Measurements from ENCODE around the gene WSCD2.
A peak's percentile ranks its signal among the peaks of the same experiment; 100 is the strongest.

DNA sequence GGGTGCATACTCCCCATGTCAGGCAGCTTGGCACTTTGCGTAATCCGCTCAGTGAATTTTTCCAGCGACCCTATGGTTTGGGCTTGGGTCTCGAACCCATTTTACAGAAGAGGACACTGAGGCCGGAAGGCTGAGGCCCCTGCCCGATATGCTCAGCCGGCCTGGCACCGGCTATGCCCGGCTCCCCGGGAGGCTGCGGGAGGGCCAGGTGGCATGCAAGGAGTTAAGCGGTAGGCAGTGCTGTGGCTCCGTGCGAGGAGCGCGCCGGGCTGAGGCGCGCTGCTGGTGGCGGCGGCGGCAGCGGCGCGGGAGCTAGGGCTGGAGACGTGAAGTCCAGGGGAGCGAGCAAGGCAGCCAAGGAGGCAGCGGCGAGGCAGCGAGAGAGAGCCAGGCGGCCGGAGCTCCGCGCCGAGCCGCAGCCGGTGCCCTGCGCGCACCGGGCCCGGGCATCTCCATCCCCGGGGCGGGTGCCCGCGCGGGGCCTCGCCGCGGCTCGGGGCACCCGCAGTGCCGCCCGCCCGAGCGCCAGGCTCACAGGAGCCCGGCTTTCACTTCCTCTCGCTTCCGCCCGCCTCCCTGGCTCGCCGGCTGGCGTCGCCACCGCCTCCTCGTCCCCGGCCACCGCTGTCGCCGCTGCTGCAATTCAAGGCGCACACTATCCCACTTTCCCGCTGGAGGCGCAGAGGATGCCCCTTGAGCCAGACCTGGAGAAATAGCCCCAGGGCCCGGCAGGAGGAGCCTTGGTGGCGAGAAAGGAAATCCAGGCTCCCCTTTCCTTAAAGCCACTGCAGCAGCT lies at the start of gene WSCD2:
- TF ChIP-seq POLR2AphosphoS5 (IDR thresholded peaks at IDR 0.05; ENCODE audit: low read depth, low read length), result no peak
- TF ChIP-seq TEAD4 (IDR thresholded peaks at IDR 0.05; ENCODE audit: borderline replicate concordance, insufficient read depth), result no peak
- TF ChIP-seq, protein P1, sequence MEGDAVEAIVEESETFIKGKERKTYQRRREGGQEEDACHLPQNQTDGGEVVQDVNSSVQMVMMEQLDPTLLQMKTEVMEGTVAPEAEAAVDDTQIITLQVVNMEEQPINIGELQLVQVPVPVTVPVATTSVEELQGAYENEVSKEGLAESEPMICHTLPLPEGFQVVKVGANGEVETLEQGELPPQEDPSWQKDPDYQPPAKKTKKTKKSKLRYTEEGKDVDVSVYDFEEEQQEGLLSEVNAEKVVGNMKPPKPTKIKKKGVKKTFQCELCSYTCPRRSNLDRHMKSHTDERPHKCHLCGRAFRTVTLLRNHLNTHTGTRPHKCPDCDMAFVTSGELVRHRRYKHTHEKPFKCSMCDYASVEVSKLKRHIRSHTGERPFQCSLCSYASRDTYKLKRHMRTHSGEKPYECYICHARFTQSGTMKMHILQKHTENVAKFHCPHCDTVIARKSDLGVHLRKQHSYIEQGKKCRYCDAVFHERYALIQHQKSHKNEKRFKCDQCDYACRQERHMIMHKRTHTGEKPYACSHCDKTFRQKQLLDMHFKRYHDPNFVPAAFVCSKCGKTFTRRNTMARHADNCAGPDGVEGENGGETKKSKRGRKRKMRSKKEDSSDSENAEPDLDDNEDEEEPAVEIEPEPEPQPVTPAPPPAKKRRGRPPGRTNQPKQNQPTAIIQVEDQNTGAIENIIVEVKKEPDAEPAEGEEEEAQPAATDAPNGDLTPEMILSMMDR (IDR thresholded peaks at IDR 0.05), result no peak
- no peak for TF ChIP-seq RFX5 (IDR thresholded peaks at IDR 0.05; ENCODE audit: low read length)
- TF ChIP-seq RAD21 (IDR thresholded peaks at IDR 0.05; ENCODE audit: low read length), result peak; percentile 53
- TF ChIP-seq NRF1 (IDR thresholded peaks at IDR 0.05; ENCODE audit: low read depth, low read length), result no peak
- TF ChIP-seq EZH2phosphoT487 (IDR thresholded peaks at IDR 0.05; ENCODE audit: borderline replicate concordance, low read depth), result no peak
- no peak for TF ChIP-seq GABPA (IDR thresholded peaks at IDR 0.05; ENCODE audit: low read depth)
- peak; percentile 50; the same call in 1 of the 2 replicates for TF ChIP-seq RCOR1 (IDR thresholded peaks at IDR 0.05; ENCODE audit: low read length)
- no peak for TF ChIP-seq EP300 (IDR thresholded peaks at IDR 0.05; ENCODE audit: borderline replicate concordance in 1 of 2, low read depth in 1 of 2, low read length in 1 of 2)
- peak; percentile 17; the same call in 1 of the 2 replicates for TF ChIP-seq SMC3 (IDR thresholded peaks at IDR 0.05; ENCODE audit: low read depth, low read length)
- no peak for TF ChIP-seq YY1 (IDR thresholded peaks at IDR 0.05; ENCODE audit: low read depth)
- TF ChIP-seq, protein P2, sequence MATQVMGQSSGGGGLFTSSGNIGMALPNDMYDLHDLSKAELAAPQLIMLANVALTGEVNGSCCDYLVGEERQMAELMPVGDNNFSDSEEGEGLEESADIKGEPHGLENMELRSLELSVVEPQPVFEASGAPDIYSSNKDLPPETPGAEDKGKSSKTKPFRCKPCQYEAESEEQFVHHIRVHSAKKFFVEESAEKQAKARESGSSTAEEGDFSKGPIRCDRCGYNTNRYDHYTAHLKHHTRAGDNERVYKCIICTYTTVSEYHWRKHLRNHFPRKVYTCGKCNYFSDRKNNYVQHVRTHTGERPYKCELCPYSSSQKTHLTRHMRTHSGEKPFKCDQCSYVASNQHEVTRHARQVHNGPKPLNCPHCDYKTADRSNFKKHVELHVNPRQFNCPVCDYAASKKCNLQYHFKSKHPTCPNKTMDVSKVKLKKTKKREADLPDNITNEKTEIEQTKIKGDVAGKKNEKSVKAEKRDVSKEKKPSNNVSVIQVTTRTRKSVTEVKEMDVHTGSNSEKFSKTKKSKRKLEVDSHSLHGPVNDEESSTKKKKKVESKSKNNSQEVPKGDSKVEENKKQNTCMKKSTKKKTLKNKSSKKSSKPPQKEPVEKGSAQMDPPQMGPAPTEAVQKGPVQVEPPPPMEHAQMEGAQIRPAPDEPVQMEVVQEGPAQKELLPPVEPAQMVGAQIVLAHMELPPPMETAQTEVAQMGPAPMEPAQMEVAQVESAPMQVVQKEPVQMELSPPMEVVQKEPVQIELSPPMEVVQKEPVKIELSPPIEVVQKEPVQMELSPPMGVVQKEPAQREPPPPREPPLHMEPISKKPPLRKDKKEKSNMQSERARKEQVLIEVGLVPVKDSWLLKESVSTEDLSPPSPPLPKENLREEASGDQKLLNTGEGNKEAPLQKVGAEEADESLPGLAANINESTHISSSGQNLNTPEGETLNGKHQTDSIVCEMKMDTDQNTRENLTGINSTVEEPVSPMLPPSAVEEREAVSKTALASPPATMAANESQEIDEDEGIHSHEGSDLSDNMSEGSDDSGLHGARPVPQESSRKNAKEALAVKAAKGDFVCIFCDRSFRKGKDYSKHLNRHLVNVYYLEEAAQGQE (IDR thresholded peaks at IDR 0.05; ENCODE audit: low read depth, low read length), result no peak
- TF ChIP-seq, protein P3, sequence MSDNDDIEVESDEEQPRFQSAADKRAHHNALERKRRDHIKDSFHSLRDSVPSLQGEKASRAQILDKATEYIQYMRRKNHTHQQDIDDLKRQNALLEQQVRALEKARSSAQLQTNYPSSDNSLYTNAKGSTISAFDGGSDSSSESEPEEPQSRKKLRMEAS (IDR thresholded peaks at IDR 0.05; ENCODE audit: low read depth), result no peak

Data from SK-N-SH (cell line).